Loucy (cell line): Measurements from ENCODE around the gene HTR5A.

Experiments
- CTCF ChIP-seq: fragments of 200-600 bp; sonication (generic); conservative IDR thresholded peaks from 2 replicates; pipeline ENCODE4 v1.5.1; 2014; ENCODE audit warnings: mild to moderate bottlenecking, antibody characterized with exemption, low read length
- EZH2phosphoT487 ChIP-seq: fragments of 200-600 bp; IDR thresholded peaks from 2 replicates; pipeline ENCODE4 v1.6.1; 2018; ENCODE audit warnings: antibody characterized with exemption, mild to moderate bottlenecking, moderate library complexity, borderline replicate concordance

- TF ChIP-seq CTCF: no peak
- TF ChIP-seq EZH2phosphoT487: no peak
These were observed 13.0 kb upstream of the HTR5A start for GRCh38 chr7:155057076-155057475.
